Transverse colon (tissue), 3 donors: ENCODE results near the gene EPHA8.

Experiments used
- EP300 ChIP-seq: sonication (generic); formaldehyde crosslinking; IDR thresholded peaks from one replicate; pipeline ENCODE4 v1.6.1; 2017; ENCODE audit warnings: antibody characterized with exemption, low read depth
- POLR2A ChIP-seq: fragments of 450-650 bp; IDR thresholded peaks from one replicate; pipeline ENCODE4 v1.6.1; 2016; ENCODE audit warnings: antibody characterized with exemption, mild to moderate bottlenecking, moderate library complexity
- TF ChIP-seq, protein P1 (sequence below), 5 experiments: fragments of 200-600 bp in 3 of 5; fragments of 450-650 bp in 2 of 5; sonication (generic) in 3 of 5; IDR thresholded peaks; 1 replicate in 2 of 5; 2 replicates in 3 of 5; pipeline ENCODE4 v1.5.1; 2016 to 2017; ENCODE audit warnings: antibody characterized with exemption in 5 of 5, inconsistent platforms in 3 of 5, mild to moderate bottlenecking in 2 of 5, moderate library complexity in 1 of 5

DNA sequence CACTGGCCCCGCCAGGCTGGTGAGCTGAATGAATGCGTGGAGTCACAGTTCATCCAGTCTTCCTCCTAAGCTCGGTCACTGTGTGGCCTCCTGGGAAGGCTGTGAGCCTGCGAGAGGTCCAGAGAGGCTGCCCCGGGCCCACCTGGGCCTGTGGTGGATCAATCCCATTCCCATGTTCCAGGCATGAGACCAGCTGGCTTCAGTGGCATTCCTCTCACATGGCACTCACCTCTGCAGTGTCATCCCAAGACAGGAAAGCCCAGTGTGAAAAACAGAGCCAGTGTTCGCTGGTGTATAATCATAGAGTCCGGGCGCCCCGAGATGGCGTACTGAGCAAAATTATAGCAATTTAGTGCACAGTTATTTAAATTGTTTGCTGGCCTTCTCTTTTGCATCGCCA is 37.6 kb upstream of the EPHA8 start:
- TF ChIP-seq, protein P1, sequence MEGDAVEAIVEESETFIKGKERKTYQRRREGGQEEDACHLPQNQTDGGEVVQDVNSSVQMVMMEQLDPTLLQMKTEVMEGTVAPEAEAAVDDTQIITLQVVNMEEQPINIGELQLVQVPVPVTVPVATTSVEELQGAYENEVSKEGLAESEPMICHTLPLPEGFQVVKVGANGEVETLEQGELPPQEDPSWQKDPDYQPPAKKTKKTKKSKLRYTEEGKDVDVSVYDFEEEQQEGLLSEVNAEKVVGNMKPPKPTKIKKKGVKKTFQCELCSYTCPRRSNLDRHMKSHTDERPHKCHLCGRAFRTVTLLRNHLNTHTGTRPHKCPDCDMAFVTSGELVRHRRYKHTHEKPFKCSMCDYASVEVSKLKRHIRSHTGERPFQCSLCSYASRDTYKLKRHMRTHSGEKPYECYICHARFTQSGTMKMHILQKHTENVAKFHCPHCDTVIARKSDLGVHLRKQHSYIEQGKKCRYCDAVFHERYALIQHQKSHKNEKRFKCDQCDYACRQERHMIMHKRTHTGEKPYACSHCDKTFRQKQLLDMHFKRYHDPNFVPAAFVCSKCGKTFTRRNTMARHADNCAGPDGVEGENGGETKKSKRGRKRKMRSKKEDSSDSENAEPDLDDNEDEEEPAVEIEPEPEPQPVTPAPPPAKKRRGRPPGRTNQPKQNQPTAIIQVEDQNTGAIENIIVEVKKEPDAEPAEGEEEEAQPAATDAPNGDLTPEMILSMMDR (IDR thresholded peaks at IDR 0.05), result no peak
- TF ChIP-seq EP300, result no peak
- TF ChIP-seq POLR2A, result no peak
